ENCODE results near the gene MYO3A.

- TF ChIP-seq, protein P1, sequence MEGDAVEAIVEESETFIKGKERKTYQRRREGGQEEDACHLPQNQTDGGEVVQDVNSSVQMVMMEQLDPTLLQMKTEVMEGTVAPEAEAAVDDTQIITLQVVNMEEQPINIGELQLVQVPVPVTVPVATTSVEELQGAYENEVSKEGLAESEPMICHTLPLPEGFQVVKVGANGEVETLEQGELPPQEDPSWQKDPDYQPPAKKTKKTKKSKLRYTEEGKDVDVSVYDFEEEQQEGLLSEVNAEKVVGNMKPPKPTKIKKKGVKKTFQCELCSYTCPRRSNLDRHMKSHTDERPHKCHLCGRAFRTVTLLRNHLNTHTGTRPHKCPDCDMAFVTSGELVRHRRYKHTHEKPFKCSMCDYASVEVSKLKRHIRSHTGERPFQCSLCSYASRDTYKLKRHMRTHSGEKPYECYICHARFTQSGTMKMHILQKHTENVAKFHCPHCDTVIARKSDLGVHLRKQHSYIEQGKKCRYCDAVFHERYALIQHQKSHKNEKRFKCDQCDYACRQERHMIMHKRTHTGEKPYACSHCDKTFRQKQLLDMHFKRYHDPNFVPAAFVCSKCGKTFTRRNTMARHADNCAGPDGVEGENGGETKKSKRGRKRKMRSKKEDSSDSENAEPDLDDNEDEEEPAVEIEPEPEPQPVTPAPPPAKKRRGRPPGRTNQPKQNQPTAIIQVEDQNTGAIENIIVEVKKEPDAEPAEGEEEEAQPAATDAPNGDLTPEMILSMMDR (IDR thresholded peaks at IDR 0.05; ENCODE audit: low read depth, low read length): no peak
- TF ChIP-seq, protein P2, sequence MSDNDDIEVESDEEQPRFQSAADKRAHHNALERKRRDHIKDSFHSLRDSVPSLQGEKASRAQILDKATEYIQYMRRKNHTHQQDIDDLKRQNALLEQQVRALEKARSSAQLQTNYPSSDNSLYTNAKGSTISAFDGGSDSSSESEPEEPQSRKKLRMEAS (IDR thresholded peaks at IDR 0.05; ENCODE audit: low read depth, low read length): no peak
- no peak for TF ChIP-seq MYC (IDR thresholded peaks at IDR 0.05; ENCODE audit: low read depth, low read length)
These were observed 40.9 kb downstream of the MYO3A start for GRCh38 chr10:25974897-25975459.
